Fibroblast of upper back skin (primary cell): Measurements from ENCODE around the gene GAS7.
"Not testable (repeated sequence)": the region's sequence is repeated elsewhere in the genome, so short reads cannot be mapped to it uniquely, and the experiment has no call there.

Experiments
- DNase-seq: peaks from one replicate; pipeline ENCODE4 v3.0.0-alpha.2; 2013

The GAS7 gene

GRCh38 chr17:10067446-10068143 is 130.8 kb downstream of the GAS7 start:
- no peak for DNase-seq

GRCh38 chr17:10064536-10064935 is 133.9 kb downstream of the GAS7 start:
- no peak for DNase-seq

DNA sequence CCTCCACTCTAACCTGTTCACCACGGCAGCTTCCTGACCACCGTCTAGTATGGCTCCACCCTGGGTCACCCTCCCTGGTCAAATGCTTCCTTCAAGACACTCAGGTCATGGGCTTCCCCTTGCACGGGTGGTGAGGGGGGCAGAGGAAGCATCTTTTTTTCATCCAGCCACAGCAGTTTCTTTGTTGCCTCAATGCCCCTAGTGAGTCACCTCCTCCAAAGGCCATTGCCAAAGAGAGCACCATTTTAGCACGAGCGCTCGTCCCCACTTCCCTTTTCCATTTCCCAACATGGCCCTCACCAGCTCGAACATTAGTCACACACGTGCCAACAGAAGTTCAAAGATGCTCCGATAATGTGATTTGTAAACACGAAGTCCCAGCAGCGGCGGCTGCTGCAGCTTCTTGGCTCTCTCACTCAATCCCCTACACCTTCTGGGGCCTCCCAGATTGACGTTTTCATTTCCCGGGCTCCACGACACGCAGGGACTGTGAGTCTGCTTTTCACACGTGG is 134.6 kb downstream of the GAS7 start:
- DNase-seq: no peak

DNA sequence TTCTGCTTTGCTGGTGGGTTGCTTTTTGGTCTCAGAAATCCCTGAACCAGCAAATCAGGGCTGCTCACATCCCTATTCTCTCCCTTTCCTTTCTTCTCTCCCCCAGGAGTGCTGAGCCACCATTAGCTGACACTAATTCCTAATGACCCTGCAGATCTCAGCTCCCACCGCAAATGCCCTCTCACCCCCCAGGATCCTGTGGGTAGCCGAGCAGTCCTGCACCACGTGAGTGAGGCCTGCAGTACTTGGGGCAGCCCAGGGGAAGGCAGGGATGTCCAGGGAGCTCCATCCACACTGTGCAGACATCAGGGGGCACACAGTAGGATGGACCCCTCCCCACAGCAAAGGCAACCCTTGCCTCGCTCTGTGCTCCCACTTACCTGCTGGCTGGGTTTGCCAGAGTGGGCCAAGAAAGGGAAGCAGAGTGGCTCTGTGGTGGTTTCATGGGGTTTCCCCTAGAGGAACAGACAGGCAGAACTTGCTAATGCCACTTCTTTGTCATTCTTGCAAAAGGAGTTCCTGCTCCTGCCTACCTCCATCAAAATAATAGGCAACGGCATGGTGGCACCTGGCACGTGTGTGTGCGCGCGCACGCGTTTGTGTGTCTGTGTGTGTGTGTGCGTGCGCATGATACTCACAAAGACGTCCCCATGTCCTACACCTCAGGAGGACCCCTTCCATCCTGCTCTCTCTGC is 135.6 kb downstream of the GAS7 start:
- no peak for DNase-seq

- DNase-seq: peak; percentile 84
These were observed 137.1 kb downstream of the GAS7 start for GRCh38 chr17:10061111-10061845.

- no peak for DNase-seq
These were observed 137.9 kb downstream of the GAS7 start for GRCh38 chr17:10060526-10060925.

DNA sequence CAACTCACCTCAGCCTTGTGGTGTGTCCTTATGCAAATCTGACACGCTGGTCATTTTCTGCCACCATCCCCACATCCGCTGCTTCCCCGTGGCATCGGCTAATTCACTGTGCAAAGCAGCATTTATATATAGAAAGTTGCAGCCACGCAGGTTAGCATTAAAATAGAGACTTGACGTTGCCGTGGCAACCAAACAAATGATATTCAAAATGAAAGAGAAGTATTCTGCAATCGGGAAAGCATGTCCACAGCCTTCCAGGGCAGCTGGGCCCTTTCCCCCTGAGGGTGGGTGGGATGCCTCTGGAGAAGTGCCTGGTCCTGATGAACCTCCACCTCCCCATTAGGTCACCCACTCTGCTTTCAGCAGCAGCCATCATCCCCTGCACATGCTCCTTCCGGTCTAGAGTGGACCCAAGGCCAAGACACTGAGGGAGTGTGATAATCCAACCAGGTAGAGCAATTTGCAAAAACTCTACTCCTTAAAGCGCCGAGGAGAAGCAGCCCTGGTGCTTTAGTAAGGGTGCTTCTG is 138.7 kb downstream of the GAS7 start:
- peak; percentile 48 for DNase-seq

DNA sequence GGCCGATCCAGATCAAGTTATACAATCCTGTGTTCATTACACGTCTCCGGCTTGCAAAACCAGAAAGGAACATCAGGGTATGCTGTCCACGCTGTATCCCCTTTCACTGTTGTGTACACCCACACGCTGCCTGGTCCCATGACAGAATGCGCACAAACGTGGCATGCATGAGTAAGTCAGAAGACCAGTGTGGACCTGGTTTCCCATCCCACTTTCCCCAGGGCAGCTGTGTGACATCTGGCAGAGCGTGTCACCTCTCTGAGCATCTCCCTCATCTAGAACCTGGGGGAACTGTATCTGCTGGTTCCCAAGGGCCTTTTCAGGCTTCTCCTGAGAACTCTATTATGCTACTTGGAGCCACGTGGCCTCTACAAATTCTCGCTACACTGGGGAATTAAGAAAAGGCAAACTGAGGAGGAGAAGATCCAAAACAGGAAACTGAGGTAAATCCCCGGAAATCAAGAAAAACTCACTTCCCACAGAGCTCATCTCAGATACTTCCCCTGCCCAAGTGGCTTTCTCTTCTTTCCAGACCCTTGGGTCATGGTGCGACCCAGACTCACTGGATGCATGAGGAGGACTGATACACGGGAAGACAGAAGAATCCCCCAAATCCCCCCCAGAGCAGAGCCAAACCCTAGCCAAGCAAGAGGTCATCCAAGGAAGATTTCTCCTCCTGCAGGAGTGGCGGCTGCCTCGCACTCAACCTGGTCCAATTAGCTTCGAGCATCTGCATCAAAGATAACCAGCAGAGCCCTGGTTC is 139.3 kb downstream of the GAS7 start:
- DNase-seq: no peak

DNA sequence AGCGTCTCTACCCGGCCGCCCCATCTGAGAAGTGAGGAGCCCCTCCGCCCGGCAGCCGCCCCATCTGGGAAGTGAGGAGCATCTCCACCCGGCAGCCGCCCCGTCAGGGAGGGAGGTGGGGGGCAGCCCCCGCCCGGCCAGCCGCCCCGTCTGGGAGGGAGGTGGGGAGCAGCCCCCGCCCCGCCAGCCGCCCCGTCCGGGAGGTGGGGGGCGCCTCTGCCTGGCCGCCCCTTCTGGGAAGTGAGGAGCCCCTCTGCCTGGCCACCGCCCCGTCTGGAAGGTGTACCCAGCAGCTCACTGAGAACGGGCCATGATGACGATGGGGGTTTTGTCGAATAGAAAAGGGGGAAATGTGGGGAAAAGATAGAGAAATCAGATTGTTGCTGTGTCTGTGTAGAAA is 140.9 kb downstream of the GAS7 start:
- not testable (repeated sequence) for DNase-seq

DNA sequence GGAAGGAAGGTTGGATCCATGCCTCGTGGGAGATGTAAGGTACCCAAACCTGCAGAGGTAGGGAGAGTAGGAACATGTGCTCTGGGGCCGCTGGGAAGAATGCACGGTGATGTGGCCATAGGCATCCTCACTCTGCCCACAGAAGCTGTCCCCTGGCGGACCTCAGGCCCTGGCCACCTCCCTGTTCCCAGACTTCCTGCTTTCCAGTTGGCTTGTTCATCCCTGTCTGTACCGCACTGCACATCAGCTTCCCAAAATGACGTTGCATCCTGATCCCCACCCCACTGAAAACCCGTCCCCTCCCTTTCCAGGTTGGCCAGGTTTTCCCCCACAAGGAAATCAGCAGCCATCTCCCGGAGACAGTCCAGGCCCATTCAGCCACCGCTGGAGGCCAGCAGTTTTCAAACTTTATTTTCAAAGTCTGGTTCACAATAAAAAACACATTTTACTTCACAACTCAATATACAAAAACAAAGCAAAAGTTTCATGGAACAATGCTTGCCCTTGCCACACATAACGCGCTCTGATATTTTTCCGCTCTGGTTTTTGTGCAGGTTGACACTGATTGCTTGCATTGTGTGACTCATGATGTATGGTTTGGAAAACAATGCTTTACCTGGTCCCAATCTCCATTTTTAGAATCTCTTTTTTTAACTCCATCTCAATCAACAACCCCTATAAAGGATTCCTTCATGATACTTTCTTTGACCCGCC is 143.0 kb downstream of the GAS7 start:
- DNase-seq: no peak

- peak; percentile 25 for DNase-seq
These were observed 144.4 kb downstream of the GAS7 start for GRCh38 chr17:10053782-10054540.

- DNase-seq: no peak
These were observed 146.1 kb downstream of the GAS7 start for GRCh38 chr17:10052106-10052813.

GRCh38 chr17:10051112-10051511 is 147.3 kb downstream of the GAS7 start:
- DNase-seq: peak; percentile 29

DNA sequence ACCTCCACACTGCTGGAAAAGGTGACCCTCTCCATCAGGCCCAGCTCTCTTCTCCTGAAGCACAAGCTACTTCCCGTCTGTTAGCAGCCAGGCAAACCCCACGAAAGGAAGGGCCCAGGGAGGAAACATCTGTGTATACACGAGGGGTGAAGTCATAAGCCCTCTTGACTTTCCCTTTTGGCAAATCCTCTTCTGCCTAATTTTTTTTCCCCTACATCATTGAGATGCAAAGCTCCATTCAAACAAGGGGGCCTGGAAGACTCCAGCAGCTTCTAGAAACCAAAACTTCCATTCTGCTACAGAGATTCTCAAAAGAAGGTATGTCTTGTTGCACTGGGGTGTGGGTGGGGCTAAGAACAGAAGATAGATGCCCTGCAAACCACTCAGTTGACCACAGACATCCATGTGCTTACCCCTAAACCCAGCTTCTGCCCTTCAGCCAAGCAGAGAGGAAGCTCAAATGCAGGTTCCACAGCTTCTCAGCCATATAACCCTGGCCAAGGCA is 147.8 kb downstream of the GAS7 start:
- peak; percentile 60 for DNase-seq

- no peak for DNase-seq
These were observed 149.6 kb downstream of the GAS7 start for GRCh38 chr17:10048629-10049350.

- no peak for DNase-seq
These were observed 151.3 kb downstream of the GAS7 start for GRCh38 chr17:10046786-10047785.

DNA sequence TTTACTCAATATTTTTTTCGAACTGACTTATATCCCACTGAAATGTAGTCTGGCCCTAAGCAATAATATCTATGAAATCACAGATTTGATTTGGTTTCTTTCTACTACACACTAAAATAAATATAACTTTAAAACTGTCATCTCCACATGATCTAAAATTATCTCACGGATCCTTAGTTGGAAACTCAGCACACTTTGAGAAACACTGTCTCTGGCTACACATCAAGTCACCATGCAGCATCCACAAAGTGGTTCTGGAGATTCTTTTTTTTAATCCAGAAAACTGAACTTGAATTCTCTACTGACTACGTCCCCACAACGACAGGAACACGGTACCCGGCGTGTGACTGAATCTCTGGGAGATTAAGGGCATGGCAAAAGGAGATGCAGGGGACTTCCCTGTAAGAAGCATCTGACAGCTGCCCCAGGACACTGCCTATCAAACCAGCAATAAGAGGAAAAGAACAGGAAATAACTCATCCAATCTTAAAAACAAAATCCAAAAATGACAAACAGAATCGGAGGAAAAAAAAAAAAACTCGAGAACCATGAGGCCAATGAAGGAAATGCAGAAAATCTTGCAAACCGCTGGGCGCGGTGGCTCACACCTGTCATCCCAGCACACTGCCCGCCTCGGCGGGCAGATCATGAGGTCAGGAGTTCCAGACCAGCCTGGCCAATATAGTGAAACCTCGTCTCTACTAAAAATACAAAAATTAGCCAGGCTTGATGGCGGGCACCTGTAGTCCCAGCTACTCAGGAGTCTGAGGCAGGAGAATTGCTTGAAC is 152.3 kb downstream of the GAS7 start:
- DNase-seq: no peak
